ENCODE data around the gene CDC23.

GRCh38 chr5:138186002-138186447 is 27.1 kb downstream of the CDC23 start:
- TF ChIP-seq ZFX (IDR thresholded peaks at IDR 0.05) = no peak
- no peak for TF ChIP-seq REST (IDR thresholded peaks at IDR 0.05; ENCODE audit: low read depth)
- TF ChIP-seq CTCF (IDR thresholded peaks at IDR 0.05 in 2 of 3, conservative IDR thresholded peaks at IDR 0.05 in 1 of 3; ENCODE audit: borderline replicate concordance in 1 of 3, insufficient read depth in 1 of 3, low read depth in 2 of 3, low read length in 2 of 3) = no peak
- no peak for TF ChIP-seq POLR2AphosphoS5 (IDR thresholded peaks at IDR 0.05; ENCODE audit: low read depth, low read length)
- TF ChIP-seq EZH2 (IDR thresholded peaks at IDR 0.05) = no peak
- TF ChIP-seq POLR2A (IDR thresholded peaks at IDR 0.05; ENCODE audit: borderline replicate concordance, extremely low read depth, insufficient read depth, insufficient read length) = no peak
- TF ChIP-seq SP1 (IDR thresholded peaks at IDR 0.05; ENCODE audit: low read depth) = no peak
- no peak for TF ChIP-seq MAX (IDR thresholded peaks at IDR 0.05)

Measured in HCT116 (cell line).